Heart left ventricle (tissue), 16 donors: ENCODE data around the gene RPAP2. TPM values are rescaled to one million over a fixed set of nuclear protein-coding genes. Genes with fewer than 3 reads are reported as not detected.

Experiments used
- ATAC-seq, 4 donors: fragments of 200-7000 bp; cut with Tn5 transposase; one replicate each; pipeline ENCODE4 v1.9.1; 2020 to 2022; ENCODE audit warnings: moderate library complexity in 4 of 4, mild to moderate bottlenecking in 3 of 4, moderate number of reproducible peaks in 1 of 4
- DNase-seq, 5 donors: peaks; one replicate each; pipeline ENCODE4 v3.0.0-alpha.2; 2020
- H3K27ac ChIP-seq, 12 donors: fragments of 200-600 bp; sonication (generic) in 4 of 12; one replicate each; pipeline versions ENCODE4 v1.5.0 to v1.8.0; 2016 to 2022; ENCODE audit warnings: mild to moderate bottlenecking in 2 of 12
- H3K27me3 ChIP-seq, 9 donors: fragments of 200-600 bp; sonication (generic) in 2 of 9; one replicate each; pipeline versions ENCODE4 v1.5.1 to v1.8.0; 2016 to 2022; ENCODE audit warnings: mild to moderate bottlenecking in 3 of 9
- H3K36me3 ChIP-seq, 9 donors: fragments of 200-600 bp; sonication (generic) in 2 of 9; one replicate each; pipeline versions ENCODE4 v1.5.0 to v1.8.0; 2018 to 2022; ENCODE audit warnings: mild to moderate bottlenecking in 2 of 9
- H3K4me1 ChIP-seq, 12 donors: fragments of 200-600 bp; sonication (generic) in 4 of 12; one replicate each; pipeline versions ENCODE4 v1.5.0 to v1.8.0; 2016 to 2022; ENCODE audit warnings: mild to moderate bottlenecking in 3 of 12
- H3K4me3 ChIP-seq, 12 donors: fragments of 200-600 bp; sonication (generic) in 4 of 12; one replicate each; pipeline versions ENCODE4 v1.5.0 to v1.8.0; 2017 to 2022; ENCODE audit warnings: mild to moderate bottlenecking in 9 of 12, moderate library complexity in 4 of 12
- H3K9me3 ChIP-seq, 12 donors: fragments of 200-600 bp; sonication (generic) in 4 of 12; one replicate each; pipeline versions ENCODE4 v1.5.0 to v1.8.0; 2016 to 2022; ENCODE audit warnings: mild to moderate bottlenecking in 1 of 12
- CTCF ChIP-seq, 12 donors: fragments of 200-600 bp; sonication (generic) in 4 of 12; IDR thresholded peaks; one replicate each; pipeline versions ENCODE4 v1.5.0 to v1.8.0; 2018 to 2022; ENCODE audit warnings: antibody characterized with exemption in 12 of 12, mild to moderate bottlenecking in 5 of 12
- POLR2A ChIP-seq, 2 donors: fragments of 450-650 bp; IDR thresholded peaks; one replicate each; pipeline ENCODE4 v1.6.1; 2017; ENCODE audit warnings: antibody characterized with exemption in 2 of 2, mild to moderate bottlenecking in 2 of 2, moderate library complexity in 2 of 2
- WGBS, 4 donors: extraction: QIAGEN DNeasy Blood & Tissue Kit in 2 of 4; methylation state at CpG; one replicate each; pipeline versions ENCODE4 v1.1.5 to v1.1.7; 2013 to 2018; 5-methylcytosine and 5-hydroxymethylcytosine counted together
- intact Hi-C, 10 donors: fragments of 100-400 bp; cut with DNase I; formaldehyde crosslinking; loops; one replicate each; pipeline versions ENCODE4 v1.11.1 to v1.14.2; 2022
- polyA plus RNA-seq, 2 donors: library from polyadenylated mRNA; stranded (reverse); fragments of 200-250 nt; gene quantifications; one replicate each; pipeline ENCODE4 v1.2.3, GENCODE V29; 2013
- total RNA-seq, 9 donors: library from RNA; depleted of rRNA in 2 of 9; stranded (reverse); fragments of >200 nt in 2 of 9; fragmentation: NEBNext Ultra II Directional in 3 of 9; extraction: Animal tissue kit (Norgen Biotek cat#: 25700) in 3 of 9; gene quantifications; one replicate each; pipeline versions ENCODE4 v1.1.0 to v1.2.4, GENCODE V29; 2016 to 2023
- donor health status: ischemic (EF 13 %, LVEDD 7.1; RV severe dilation, severe dysfunction).
- donor health status: healthy with polysubstance abuse.
- donor health status: DM: no; HTN: yes; CAD: no.
- donor health status: DM: no; HTN: no; CAD: no.
- donor health status: ischemic (EF 25% LVEDD 6.9; RV normal size, moderate dysfunction).
- donor health status: ischemic (EF 25% LVEDD 5.7; RV mildly dilated, moderate dysfunction).
- donor health status: healthy.
- donor health status: DM: yes; HTN: yes; CAD: no.
- donor health status: ischemic (EF 35%, LVEDD 5.7; RV mildly dilated, moderate dysfunction).
- donor health status: nonischemic (EF 11% LVEDD 7.7; RV severe dilation, severe dysfunction).
- donor health status: DM: yes; HTN: yes; CAD: no.
- donor health status: PGD.
- donor health status: ischemic (EF 29% LVEDD 5.4; RV normal size, mild dysfunction).
- donor health status: nonischemic (EF 23%, LVEDD 6.1; RV moderate dilation, normal function).

The RPAP2 gene
- total and polyA plus RNA-seq, 11 donors, result 6.7 to 27.7 (median 23.2) TPM

- no peak for DNase-seq
- WGBS, 4 donors, result 33 to 59% (median 52%) methylated on average over 1 of the region's 1 CpG
- TF ChIP-seq CTCF (IDR thresholded peaks at IDR 0.05) (no peak), POLR2A (IDR thresholded peaks at IDR 0.05) (no peak)
- Histone ChIP-seq H3K27me3 (no peaks in the 10 kb centered on the region), H3K9me3 (no peaks in the 10 kb centered on the region), H3K4me1 (no peaks in the 10 kb centered on the region), H3K4me3 (no peak overlapping the region), H3K27ac (no peak overlapping the region), H3K36me3 (peaks cover 0 to 64% (median 28%) of the 10 kb centered on the region in 9 donors)
- intact Hi-C loops, result no loop called here
- ATAC-seq, result no peak
Measured at GRCh38 chr1:92340154-92340553, 41.3 kb downstream of the RPAP2 start.

DNA sequence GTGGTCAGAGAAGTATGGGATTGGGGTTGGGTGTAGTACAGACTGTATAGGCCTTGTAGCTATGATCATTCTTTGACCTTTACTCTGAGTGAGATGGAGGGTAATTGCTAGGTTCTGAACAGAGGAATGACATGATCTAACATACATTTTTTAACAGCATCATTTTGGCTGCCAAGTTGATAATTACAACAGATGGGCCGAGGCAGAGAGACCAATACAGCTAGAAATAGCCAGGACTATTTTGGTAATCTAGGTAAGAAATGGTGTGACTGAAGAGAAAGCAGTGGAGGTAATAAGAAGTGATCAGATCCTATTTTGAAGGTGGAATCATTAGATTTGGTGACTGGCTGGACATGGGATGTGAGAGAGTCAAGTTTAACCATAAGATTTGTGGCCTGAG lies 43.5 kb downstream of the RPAP2 start:
- Histone ChIP-seq H3K36me3 (peaks cover 0 to 63% (median 31%) of the 10 kb centered on the region in 9 donors), H3K27ac (no peak overlapping the region), H3K4me1 (no peaks in the 10 kb centered on the region), H3K9me3 (no peaks in the 10 kb centered on the region), H3K27me3 (no peaks in the 10 kb centered on the region), H3K4me3 (no peak overlapping the region)
- WGBS, 4 donors, result 75 to 92% (median 79%) methylated on average over 1 of the region's 1 CpG
- DNase-seq, result no peak
- ATAC-seq, result no peak
- no peak for TF ChIP-seq CTCF (IDR thresholded peaks at IDR 0.05)
- no peak for TF ChIP-seq POLR2A (IDR thresholded peaks at IDR 0.05)
- intact Hi-C loops, result no loop called here

- ATAC-seq (no peak), DNase-seq (no peak)
- TF ChIP-seq POLR2A (IDR thresholded peaks at IDR 0.05) (no peak), CTCF (IDR thresholded peaks at IDR 0.05) (no peak)
- H3K4me1 ChIP-seq, result no peaks in the 10 kb centered on the region
- H3K27ac ChIP-seq, result no peak overlapping the region
- no peaks in the 10 kb centered on the region for H3K27me3 ChIP-seq
- H3K36me3 ChIP-seq, result peaks cover 0 to 62% (median 37%) of the 10 kb centered on the region in 9 donors
- WGBS, 4 donors, result 84 to 88% (median 86%) methylated on average over 3 of the region's 3 CpGs
- no peaks in the 10 kb centered on the region for H3K9me3 ChIP-seq
- H3K4me3 ChIP-seq, result no peak overlapping the region
- intact Hi-C loops, result no loop called here
Measured at GRCh38 chr1:92343061-92343460, 44.2 kb downstream of the RPAP2 start.

DNA sequence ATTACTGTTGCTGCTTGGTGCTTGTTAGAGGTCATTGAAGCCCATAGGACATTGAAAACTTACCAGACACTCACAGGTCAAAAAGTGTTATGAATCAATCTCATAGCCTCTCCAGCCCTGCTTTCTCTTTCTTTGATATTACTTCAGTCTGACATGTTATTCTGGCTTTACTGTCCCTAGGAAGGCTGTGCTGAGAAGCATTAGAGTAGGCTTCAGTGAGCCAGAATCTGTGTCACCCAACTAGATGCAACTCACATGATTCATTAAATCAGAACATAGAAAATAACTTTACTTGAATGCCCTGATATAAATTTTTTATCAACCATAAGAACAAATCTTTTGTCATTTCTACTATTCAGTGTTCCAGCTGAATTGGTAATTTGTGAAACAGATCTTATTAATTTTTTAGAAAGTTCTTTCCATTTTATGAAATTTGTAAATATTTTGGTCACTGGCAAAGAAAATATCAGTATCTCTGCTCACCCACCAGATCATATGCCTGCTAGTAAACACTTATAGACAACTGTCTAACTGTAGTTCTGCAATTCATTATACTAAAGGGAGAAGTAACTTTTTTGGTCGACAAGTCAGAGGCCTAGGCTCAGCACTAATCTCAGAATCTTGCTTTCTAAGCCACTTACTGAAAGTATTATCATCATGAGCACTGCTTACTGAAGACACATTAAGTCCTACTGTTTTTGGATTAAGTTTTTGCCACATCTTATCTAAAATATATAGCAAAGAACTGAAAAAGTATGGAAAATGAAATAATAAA lies 48.2 kb downstream of the RPAP2 start:
- ATAC-seq (no peak), DNase-seq (no peak)
- Histone ChIP-seq H3K27ac (no peak overlapping the region), H3K27me3 (no peaks in the 10 kb centered on the region), H3K9me3 (peaks cover 0 to 8% (median 0%) of the 10 kb centered on the region in 12 donors), H3K36me3 (peaks cover 0 to 75% (median 47%) of the 10 kb centered on the region in 9 donors), H3K4me3 (no peak overlapping the region), H3K4me1 (no peaks in the 10 kb centered on the region)
- 80 to 93% (median 86%) methylated on average over 1 of the region's 1 CpG for WGBS, 4 donors
- no peak for TF ChIP-seq CTCF (IDR thresholded peaks at IDR 0.05)
- intact Hi-C loops, result no loop called here
